Subcutaneous preadipocyte (primary cell): ENCODE results near the gene APPL2. TPM values are rescaled to one million over a fixed set of nuclear protein-coding genes. Genes with fewer than 3 reads are reported as not detected.

Source experiments
- total RNA-seq: library from RNA; depleted of rRNA; stranded (reverse); fragments of >200 nt; gene quantifications from 2 replicates; pipeline ENCODE4 v1.2.3, GENCODE V29; 2012

Gene APPL2
- total RNA-seq: 34.5 and 37.9 TPM in 2 replicates

GRCh38 chr12:105235732-105236476 is at the start of gene APPL2:
APPL2 (minus strand) TSS chr12:105236174; CDS start chr12:105236012, 162 bp downstream.

Other genes starting within 250 kb of the APPL2 start
- 7.3 and 8.8 TPM in 2 replicates for gene NOPCHAP1, start 249.9 kb downstream of the APPL2 start, total RNA-seq
- 18.4 and 21.1 TPM in 2 replicates for gene ALDH1L2, start 151.7 kb downstream of the APPL2 start, total RNA-seq
- 70.5 and 83.1 TPM in 2 replicates for gene WASHC4, start 128.4 kb downstream of the APPL2 start, total RNA-seq
- gene C12orf75, start 94.5 kb upstream of the APPL2 start, total RNA-seq: 36.4 and 44.0 TPM in 2 replicates